T-helper 2 cell treated with Interferon-gamma antibody and Interleukin-4, amounts not matched to agents 100 ng/mL and 5 ng/mL, for 36 hours (primary cell): ENCODE results near the gene EIF4G3. TPM values are rescaled to one million over a fixed set of nuclear protein-coding genes. Genes with fewer than 3 reads are reported as not detected.
"Not testable (repeated sequence)": the region's sequence is repeated elsewhere in the genome, so short reads cannot be mapped to it uniquely, and the experiment has no call there.

ENCODE experiments used
- intact Hi-C: fragments of 100-400 bp; cut with micrococcal nuclease; formaldehyde crosslinking; loops from one replicate; pipeline ENCODE4 v1.15.1; 2023
- total RNA-seq: library from RNA; stranded (reverse); gene quantifications from 2 replicates; pipeline ENCODE4 v1.2.3, GENCODE V29; 2022

Gene EIF4G3
- 48.4 and 49.7 TPM in 2 replicates for total RNA-seq

DNA sequence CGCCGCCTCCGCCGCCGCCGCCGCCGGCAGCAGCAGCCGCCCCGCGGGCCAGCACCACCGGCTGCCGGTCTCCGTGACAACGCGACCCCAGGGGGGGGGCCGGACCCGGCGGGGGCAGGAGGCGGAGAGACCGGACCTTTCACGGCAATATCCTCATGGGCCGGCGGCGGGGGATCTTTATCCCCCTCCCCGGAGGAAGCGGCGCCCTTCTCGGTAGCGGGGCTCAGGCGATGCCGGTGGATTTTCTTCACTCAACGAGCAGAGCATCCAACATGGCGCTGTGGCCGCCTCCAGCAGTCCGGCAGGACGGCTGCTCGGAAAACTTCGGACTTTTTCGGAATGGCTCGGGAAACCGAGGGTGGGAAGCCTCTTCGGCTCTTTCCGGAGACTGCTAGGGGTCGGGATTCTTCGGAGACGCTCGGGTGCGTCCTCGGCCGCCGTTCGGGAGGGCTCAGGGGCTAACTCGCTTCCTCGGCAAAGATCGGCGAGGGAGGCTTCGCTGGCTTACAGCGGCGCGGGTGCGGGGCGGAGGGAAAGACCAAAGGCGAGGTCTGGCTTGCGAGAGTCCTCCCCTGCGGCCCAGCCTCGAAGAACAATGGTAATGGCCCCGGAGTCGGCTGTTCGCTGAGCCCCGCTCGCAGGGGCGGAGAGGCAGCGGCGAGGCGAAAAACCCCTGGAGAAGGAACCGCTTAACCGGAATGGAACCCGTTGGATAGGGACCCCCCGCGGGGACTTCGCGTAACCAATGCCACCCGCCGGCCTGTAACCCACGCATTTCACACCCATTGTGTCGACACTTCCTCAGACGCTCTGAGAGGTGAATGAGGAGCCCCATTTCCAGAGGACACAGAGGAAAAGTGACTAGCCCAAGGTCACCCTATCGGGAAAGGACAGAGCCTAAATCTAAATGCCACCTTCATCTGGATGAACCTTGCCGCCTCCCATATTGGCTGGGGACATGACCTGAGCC is at the start of gene EIF4G3:
TSS of gene EIF4G3 (minus strand) at position 312 of the 970 bp plus-strand sequence. CDS start 174,155 bp downstream, outside the sequence.
- intact Hi-C loops = loop anchor here (5.0 kb wide), 1 partner anchor 390 kb away; the partner anchor contains the start of gene HP1BP3

- intact Hi-C loops = no loop called here
Measured at GRCh38 chr1:21225065-21225464, 48.4 kb upstream of the EIF4G3 start.

DNA sequence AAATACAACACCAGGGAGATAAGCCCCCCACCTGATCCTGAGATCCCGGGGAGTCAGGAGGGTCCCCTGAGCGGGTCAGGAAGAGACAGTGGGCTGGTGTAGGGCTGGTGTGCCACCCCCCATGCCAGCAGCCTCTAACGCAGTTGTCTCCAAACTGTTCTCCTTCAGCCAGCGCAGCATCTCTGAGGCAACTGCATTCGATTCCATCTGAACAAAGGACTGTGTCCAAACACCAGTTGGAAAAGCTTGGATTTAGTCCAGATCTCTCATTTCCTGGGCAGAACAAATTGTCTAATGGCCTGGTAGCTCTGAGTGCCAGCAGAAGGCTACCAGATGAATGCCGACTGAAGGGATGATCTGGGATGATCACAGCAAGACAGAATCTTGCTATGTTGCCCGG is 44.1 kb upstream of the EIF4G3 start:
- intact Hi-C loops = no loop called here

GRCh38 chr1:21219674-21220073 is 43.0 kb upstream of the EIF4G3 start:
- intact Hi-C loops = no loop called here

- intact Hi-C loops = no loop called here
Measured at GRCh38 chr1:21217812-21218596, 41.3 kb upstream of the EIF4G3 start.

DNA sequence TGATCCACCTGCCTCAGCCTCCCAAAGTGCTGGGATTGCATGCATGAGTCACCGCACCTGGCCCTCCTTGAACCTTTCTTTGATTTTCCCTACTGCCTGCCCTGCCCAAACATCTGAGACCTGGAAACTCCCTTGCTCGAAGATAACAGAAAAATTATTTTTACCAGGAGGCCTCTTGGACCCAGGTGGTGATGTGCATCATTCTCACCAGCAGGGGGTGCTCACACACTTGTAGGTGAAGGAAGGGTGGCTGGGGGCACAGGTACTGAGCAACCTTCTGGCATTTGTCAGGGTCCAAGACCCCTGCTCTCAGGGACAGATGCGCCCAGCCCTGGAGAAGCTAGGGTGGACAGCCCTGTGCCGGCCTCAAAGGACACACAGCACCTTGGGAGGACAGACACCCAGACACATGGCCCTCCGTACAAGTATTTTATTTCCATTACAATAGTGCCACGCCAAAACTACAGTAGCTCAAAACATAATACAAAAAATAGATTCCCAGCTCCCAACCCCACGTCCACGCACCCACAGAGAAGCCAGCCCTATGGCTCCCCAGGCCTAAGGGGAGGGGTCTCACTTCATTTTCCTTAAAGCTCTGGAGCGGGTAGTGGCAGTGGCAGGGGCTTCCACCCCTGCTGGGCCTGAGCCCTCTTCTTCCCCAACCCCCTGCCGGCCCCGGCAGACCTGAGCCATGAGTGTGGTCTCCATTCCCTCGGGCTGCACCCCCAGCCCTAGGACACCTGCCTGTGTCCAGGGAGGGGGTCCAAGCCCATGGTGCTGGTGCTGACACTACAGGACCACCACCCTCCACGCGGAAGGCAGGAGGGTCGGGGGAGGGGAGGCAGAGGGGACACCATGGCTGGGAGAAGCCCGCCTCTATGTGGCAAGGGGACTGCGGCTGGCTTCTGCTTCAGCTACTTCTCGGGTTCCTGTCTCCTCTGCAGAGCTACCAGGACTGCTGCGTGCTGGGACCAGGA is 40.4 kb upstream of the EIF4G3 start:
- intact Hi-C loops = no loop called here

DNA sequence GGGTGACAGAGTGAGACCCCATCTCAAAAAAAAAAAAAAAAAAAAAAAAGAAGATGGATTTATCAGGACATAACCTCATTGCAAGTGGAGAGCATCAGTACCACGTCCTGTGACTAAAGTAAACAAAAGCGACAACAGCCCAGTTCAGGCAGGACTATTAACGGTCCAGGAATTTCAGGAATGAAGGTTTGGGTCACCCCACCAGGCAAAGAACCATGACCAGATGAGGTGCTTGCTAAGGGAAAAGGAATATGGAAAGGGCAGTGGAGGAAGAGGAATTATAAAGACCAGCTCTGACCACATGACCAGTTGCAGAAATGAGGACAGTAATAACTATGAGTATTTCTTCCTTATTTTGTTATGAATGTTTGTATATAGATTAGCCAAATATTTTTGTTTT is 35.4 kb upstream of the EIF4G3 start:
- intact Hi-C loops = no loop called here

GRCh38 chr1:21208137-21208700 is 31.5 kb upstream of the EIF4G3 start:
- intact Hi-C loops = not testable (repeated sequence)

GRCh38 chr1:21206117-21206516 is 29.4 kb upstream of the EIF4G3 start:
- intact Hi-C loops = no loop called here

DNA sequence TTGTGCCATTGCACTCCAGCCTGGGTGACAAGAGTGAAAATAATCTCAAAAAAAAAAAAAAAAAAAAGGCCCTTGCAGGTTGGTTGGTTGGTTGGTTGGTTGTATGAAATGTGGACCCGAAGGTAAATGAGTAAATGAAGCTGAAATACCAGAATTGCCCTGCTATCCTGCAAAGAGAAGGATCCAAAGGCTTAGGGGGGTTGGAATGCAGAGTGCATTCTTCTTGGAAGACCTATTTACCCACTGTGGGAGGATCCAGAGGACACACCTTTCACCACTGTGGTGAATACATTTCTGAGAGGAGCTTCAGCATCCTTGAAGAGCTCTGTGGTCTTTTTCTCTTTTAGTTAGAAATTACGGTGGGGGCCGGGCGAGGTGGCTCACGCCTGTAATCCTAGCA is 28.7 kb upstream of the EIF4G3 start:
- intact Hi-C loops = no loop called here

DNA sequence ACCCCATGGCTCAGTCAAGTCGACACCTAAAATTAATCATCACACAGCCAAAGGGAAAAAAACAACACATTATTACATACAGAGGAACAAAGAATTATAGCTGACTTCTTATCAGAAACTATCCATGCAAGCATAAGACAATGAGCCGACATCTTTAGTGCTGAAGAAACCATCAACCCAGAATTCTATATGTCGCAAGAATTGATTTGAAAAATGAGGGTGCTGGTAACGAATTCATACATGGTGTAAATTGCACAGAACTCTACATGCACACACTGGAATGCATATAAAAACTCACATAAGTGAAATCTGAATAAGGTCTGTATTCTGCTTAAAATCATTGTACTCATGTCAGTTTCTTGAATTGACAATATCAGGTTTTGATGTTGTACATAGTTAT is 25.0 kb upstream of the EIF4G3 start:
- intact Hi-C loops = no loop called here

- intact Hi-C loops = not testable (repeated sequence)
Measured at GRCh38 chr1:21201238-21201637, 24.5 kb upstream of the EIF4G3 start.

DNA sequence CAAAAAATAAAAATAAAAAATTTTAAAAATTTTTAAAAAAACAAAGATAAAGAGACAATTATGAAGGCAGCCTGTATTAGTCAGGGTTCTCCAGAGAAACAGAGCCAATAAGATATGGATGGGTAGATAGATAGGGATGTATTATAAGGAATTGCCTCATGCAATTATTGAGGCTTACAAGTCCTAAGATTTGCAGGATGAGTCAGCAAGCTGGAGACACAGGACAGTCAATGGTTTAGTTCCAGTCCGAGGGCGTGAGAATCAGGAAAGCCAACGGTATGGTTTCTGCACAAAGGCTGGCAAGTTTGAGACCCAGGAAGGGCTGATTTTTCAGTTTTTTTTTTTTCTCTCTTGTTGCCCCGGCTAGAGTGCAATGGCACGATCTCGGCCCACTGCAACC is 24.1 kb upstream of the EIF4G3 start:
- intact Hi-C loops = no loop called here

DNA sequence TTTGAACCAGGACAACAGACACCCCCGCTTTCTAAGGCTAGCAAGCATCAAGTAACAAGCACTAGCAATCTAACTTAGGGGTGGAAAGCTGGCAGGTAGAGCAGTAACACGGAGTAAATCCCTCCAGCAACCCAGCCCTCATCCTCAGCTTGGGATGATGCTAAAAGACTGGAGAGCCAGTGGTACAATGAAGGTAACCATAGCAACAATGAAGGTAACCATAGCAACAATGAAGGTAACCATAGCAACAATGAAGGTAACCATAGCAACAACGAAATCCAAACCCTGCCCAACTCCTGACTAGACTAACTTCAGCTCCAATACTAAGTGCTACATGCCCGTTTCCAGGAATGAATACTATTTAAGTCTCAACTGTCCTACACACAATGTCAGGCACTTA is 22.2 kb upstream of the EIF4G3 start:
- intact Hi-C loops = loop anchor here (5.0 kb wide), 2 partner anchors 217 to 412 kb away; partner anchors contain the start of gene HP1BP3

- intact Hi-C loops = no loop called here
Measured at GRCh38 chr1:21192871-21193270, 16.2 kb upstream of the EIF4G3 start.

- intact Hi-C loops = no loop called here
Measured at GRCh38 chr1:21192284-21192683, 15.6 kb upstream of the EIF4G3 start.

DNA sequence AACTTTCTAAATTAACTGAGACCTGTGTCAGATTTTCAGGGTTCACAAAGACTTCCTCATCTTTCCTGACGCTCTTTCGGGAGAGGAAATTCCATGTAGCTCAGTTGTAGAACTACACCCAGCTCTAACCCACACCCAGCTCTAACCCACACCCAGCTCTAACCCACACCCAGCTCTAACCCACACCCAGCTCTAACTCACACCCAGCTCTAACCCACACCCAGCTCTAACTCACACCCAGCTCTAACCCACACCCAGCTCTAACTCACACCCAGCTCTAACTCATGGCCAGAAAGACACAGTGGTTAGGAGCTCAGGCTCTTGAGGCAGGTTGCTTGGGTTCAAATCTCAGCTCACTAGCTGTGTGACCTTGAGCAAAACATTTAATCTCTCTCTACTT is 14.1 kb upstream of the EIF4G3 start:
- intact Hi-C loops = not testable (repeated sequence)

GRCh38 chr1:21189906-21190500 is 13.3 kb upstream of the EIF4G3 start:
- intact Hi-C loops = no loop called here

GRCh38 chr1:21189421-21189820 is 12.7 kb upstream of the EIF4G3 start:
- intact Hi-C loops = no loop called here

- intact Hi-C loops = no loop called here
Measured at GRCh38 chr1:21188235-21188634, 11.5 kb upstream of the EIF4G3 start.
